GM12878 (cell line): Measurements from ENCODE around the gene JAGN1. TPM values are rescaled to one million over a fixed set of nuclear protein-coding genes. Genes with fewer than 3 reads are reported as not detected.

Source experiments
- ATAC-seq: fragments of 200-7000 bp; cut with Tn5 transposase; 3 replicates; pipeline ENCODE4 v1.9.1; 2020; ENCODE audit warnings: mild to moderate bottlenecking, moderate library complexity
- BruUV-seq: library from RNA; stranded (reverse); fragments of 400-500 nt; replicated peaks from 2 replicates; lab custom pipeline; 2021; lab: Mats Ljungman, UMichigan
- CTCF ChIA-PET: fragments of 300-600 bp; sonication (Branson Sonifier 250); formaldehyde crosslinking; extraction: SDS; loops from one replicate; lab custom pipeline; 2021; ENCODE audit warnings: inconsistent platforms; lab: Yijun Ruan, JAX
- POLR2A ChIA-PET: fragments of 350-600 bp; formaldehyde crosslinking; extraction: SDS; loops from one replicate; lab custom pipeline; 2021; ENCODE audit warnings: inconsistent platforms; lab: Charles Lee
- RAD21 ChIA-PET: fragments of 300-600 bp; sonication (Branson Sonifier 250); formaldehyde crosslinking; loops from one replicate; lab custom pipeline; 2023; ENCODE audit warnings: antibody characterized with exemption; ENCODE audit not compliant: unreplicated experiment; lab: Charles Lee
- SMC1A ChIA-PET: fragments of 300-600 bp; sonication (Branson Sonifier 250); formaldehyde crosslinking; loops from one replicate; lab custom pipeline; 2023; ENCODE audit not compliant: unreplicated experiment, uncharacterized antibody; lab: Charles Lee
- DNase-seq: peaks from one replicate; pipeline ENCODE4 v3.0.0-alpha.2; 2011; ENCODE audit warnings: low read depth, low spot score
- FAIRE-seq: peaks from 3 replicates; lab custom pipeline; 2011; peaks lifted over from hg19 to GRCh38; lab: Jason Lieb, UNC
- H2AFZ ChIP-seq: 2 replicates; pipeline ENCODE4 v1.6.0; 2011; ENCODE audit warnings: low read depth, low read length, control low read depth; ENCODE audit not compliant: control insufficient read depth
- H3K27ac ChIP-seq: 2 replicates; pipeline ENCODE4 v1.5.1; 2011; ENCODE audit warnings: control low read depth; ENCODE audit not compliant: control insufficient read depth, insufficient read depth
- H3K27me3 ChIP-seq, 2 experiments: replicated peaks in 1 of 2; 2 replicates each; pipeline versions ENCODE4 v1.6.0 to v1.6.1; 2011; ENCODE audit warnings: low read length in 1 of 2; ENCODE audit not compliant: control insufficient read depth in 2 of 2, insufficient read depth in 2 of 2
- H3K36me3 ChIP-seq, 2 experiments: 2 replicates each; pipeline ENCODE4 v1.5.1; 2011; ENCODE audit warnings: low read length in 1 of 2; ENCODE audit not compliant: control insufficient read depth in 2 of 2, insufficient read depth in 2 of 2
- H3K4me1 ChIP-seq: 2 replicates; pipeline ENCODE4 v1.6.1; 2011; ENCODE audit warnings: mild to moderate bottlenecking, low read length, moderate library complexity, mixed read lengths; ENCODE audit not compliant: control insufficient read depth, insufficient read depth
- H3K4me2 ChIP-seq: 2 replicates; pipeline ENCODE4 v1.6.0; 2011; ENCODE audit warnings: control low read depth; ENCODE audit not compliant: control insufficient read depth, insufficient read depth
- H3K4me3 ChIP-seq: fragments of 200-600 bp; sonication (generic); 2 replicates; pipeline ENCODE4 v1.5.1; 2016
- H3K79me2 ChIP-seq: 2 replicates; pipeline ENCODE4 v1.6.0; 2011; ENCODE audit warnings: low read length; ENCODE audit not compliant: control insufficient read depth, insufficient read depth
- H3K9ac ChIP-seq: 2 replicates; pipeline ENCODE4 v1.8.0; 2011; ENCODE audit warnings: low read length, control low read depth, mixed read lengths; ENCODE audit not compliant: control insufficient read depth, insufficient read depth
- H3K9me3 ChIP-seq: replicated peaks from 3 replicates; pipeline ENCODE4 v1.5.1; 2011; ENCODE audit warnings: mild to moderate bottlenecking, low read length; ENCODE audit not compliant: control insufficient read depth, insufficient read depth
- H4K20me1 ChIP-seq: 2 replicates; pipeline ENCODE4 v1.6.0; 2011; ENCODE audit not compliant: control insufficient read depth, insufficient read depth
- BACH1 ChIP-seq: fragments of 450-650 bp; IDR thresholded peaks from 2 replicates; pipeline ENCODE4 v1.6.1; 2017; ENCODE audit warnings: mild to moderate bottlenecking, borderline replicate concordance
- DPF2 ChIP-seq: fragments of 450-650 bp; IDR thresholded peaks from 2 replicates; pipeline ENCODE4 v1.6.1; 2017; ENCODE audit warnings: mild to moderate bottlenecking
- EGR1 ChIP-seq, 2 experiments: IDR thresholded peaks; 1 replicate in 1 of 2; 2 replicates in 1 of 2; pipeline ENCODE4 v1.6.1; 2011 to 2012; ENCODE audit warnings: low read depth in 2 of 2, low read length in 2 of 2, borderline replicate concordance in 1 of 2, mild to moderate bottlenecking in 1 of 2, moderate library complexity in 1 of 2
- HDAC6 ChIP-seq: fragments of 200-600 bp; sonication (generic); IDR thresholded peaks from one replicate; pipeline ENCODE4 v1.8.0; 2017; ENCODE audit warnings: antibody characterized with exemption; ENCODE audit not compliant: unreplicated experiment
- IRF4 ChIP-seq: IDR thresholded peaks from 2 replicates; pipeline ENCODE4 v1.6.1; 2011; ENCODE audit warnings: low read depth, low read length
- NFIC ChIP-seq: IDR thresholded peaks from 2 replicates; pipeline ENCODE4 v1.6.1; 2012; ENCODE audit warnings: low read depth, mild to moderate bottlenecking, inconsistent platforms, low read length, moderate library complexity
- NFYA ChIP-seq: IDR thresholded peaks from 2 replicates; pipeline ENCODE4 v1.6.1; 2011; ENCODE audit warnings: low read depth, mild to moderate bottlenecking, low read length, improper control_type of control experiment, borderline replicate concordance
- PAX5 ChIP-seq: IDR thresholded peaks from 2 replicates; pipeline ENCODE4 v1.6.1; 2011; ENCODE audit warnings: low read depth, low read length, borderline replicate concordance
- POLR2AphosphoS2 ChIP-seq: IDR thresholded peaks from 2 replicates; pipeline ENCODE4 v1.6.1; 2011; ENCODE audit warnings: low read depth, mild to moderate bottlenecking, low read length, improper control_type of control experiment, moderate library complexity
- POU2F2 ChIP-seq: IDR thresholded peaks from 3 replicates; pipeline ENCODE4 v1.6.1; 2011; ENCODE audit warnings: low read depth, mild to moderate bottlenecking, low read length, borderline replicate concordance
- RCOR1 ChIP-seq: conservative IDR thresholded peaks from 2 replicates; pipeline ENCODE4 v1.6.1; 2012; ENCODE audit warnings: low read depth, low read length, improper control_type of control experiment
- STAT1 ChIP-seq: fragments of 450-650 bp; conservative IDR thresholded peaks from 2 replicates; pipeline ENCODE4 v1.6.1; 2014; ENCODE audit warnings: antibody characterized with exemption, mild to moderate bottlenecking
- TCF12 ChIP-seq: IDR thresholded peaks from 2 replicates; pipeline ENCODE4 v1.6.1; 2011; ENCODE audit warnings: low read depth, mild to moderate bottlenecking, low read length
- TCF3 ChIP-seq: IDR thresholded peaks from 2 replicates; pipeline ENCODE4 v1.6.1; 2012; ENCODE audit warnings: low read depth, mild to moderate bottlenecking, low read length, borderline replicate concordance; ENCODE audit not compliant: insufficient read depth
- ZNF622 ChIP-seq: fragments of 450-650 bp; IDR thresholded peaks from 2 replicates; pipeline ENCODE4 v1.6.1; 2017; ENCODE audit warnings: mild to moderate bottlenecking, inconsistent platforms
- WGBS: methylation state at CpG from one replicate; pipeline ENCODE4 v1.1.6; 2016; ENCODE audit warnings: low lambda C conversion rate; ENCODE audit not compliant: insufficient replicate concordance, insufficient coverage; ENCODE audit errors: missing lambda C conversion rate; 5-methylcytosine and 5-hydroxymethylcytosine counted together
- in situ Hi-C: fragments of 300-500 bp; cut with MboI; formaldehyde crosslinking; loops from 9 replicates; pipeline ENCODE4 v1.14.3; 2018; ENCODE audit warnings: mixed read lengths
- intact Hi-C: fragments of 100-400 bp; cut with micrococcal nuclease; formaldehyde crosslinking; loops from one replicate; pipeline ENCODE4 v1.14.2; 2022; ENCODE audit not compliant: unreplicated experiment
- polyA plus RNA-seq, 11 experiments: library from polyadenylated mRNA; depleted of rRNA in 4 of 11; unstranded in 6 of 11; stranded (reverse) in 5 of 11; fragments of >200 nt; fragmentation: Nextera tagmentation in 4 of 11; fragmentation: Illumina TruSeq in 1 of 11; extraction: Ambion mirVana in 4 of 11; extraction: Trizol in 1 of 11; gene quantifications; 1 replicate in 1 of 11; 2 replicates in 10 of 11; pipeline versions ENCODE4 v1.2.1 to v1.2.3, GENCODE V29; 2011 to 2016; ENCODE audit warnings: inconsistent platforms in 2 of 11, missing spikeins in 2 of 11, low read depth in 1 of 11
- total RNA-seq, 4 experiments: library from RNA; depleted of rRNA in 3 of 4; stranded (reverse); fragments of >200 nt in 3 of 4; fragmentation: Illumina TruSeq in 1 of 4; extraction: Trizol in 1 of 4; gene quantifications; 2 replicates each; pipeline versions ENCODE4 v1.2.1 to v1.2.3, GENCODE V29; 2013 to 2021
- TF ChIP-seq, protein P1 (sequence below): fragments of 450-650 bp; IDR thresholded peaks from 2 replicates; pipeline ENCODE4 v1.6.1; 2017; ENCODE audit warnings: mild to moderate bottlenecking, moderate library complexity
- TF ChIP-seq, protein P2 (sequence below): IDR thresholded peaks from 2 replicates; pipeline ENCODE4 v1.6.1; 2012; ENCODE audit warnings: low read length, inconsistent platforms

The JAGN1 gene
- total and polyA plus RNA-seq, 10 of the 15 experiments (the other 5 are each of a cell fraction or from before 2014, with no cell fraction given): 23.3 to 56.0 (median 35.4) TPM

DNA sequence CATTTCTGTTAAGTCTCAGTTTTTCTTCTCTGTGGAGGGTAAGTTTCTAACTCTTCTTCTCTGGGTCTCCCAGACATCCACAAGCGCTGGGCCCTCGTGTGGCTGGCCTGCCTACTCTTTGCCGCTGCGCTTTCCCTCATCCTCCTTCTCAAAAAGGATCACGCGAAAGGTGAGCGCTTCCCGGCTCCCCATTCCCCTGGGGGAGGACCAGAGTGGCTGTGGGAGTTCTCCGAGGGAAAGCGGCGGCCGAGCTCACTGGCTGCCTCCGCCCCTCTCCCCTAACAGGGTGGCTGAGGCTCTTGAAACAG, 42.1 kb downstream of the JAGN1 start (continued):
- TF ChIP-seq NFIC (no peak), POLR2AphosphoS2 (0 out of 2 replicates have a peak, but pooled peaks have one; percentile 23), RCOR1 (no peak), PAX5 (no peak)

DNA sequence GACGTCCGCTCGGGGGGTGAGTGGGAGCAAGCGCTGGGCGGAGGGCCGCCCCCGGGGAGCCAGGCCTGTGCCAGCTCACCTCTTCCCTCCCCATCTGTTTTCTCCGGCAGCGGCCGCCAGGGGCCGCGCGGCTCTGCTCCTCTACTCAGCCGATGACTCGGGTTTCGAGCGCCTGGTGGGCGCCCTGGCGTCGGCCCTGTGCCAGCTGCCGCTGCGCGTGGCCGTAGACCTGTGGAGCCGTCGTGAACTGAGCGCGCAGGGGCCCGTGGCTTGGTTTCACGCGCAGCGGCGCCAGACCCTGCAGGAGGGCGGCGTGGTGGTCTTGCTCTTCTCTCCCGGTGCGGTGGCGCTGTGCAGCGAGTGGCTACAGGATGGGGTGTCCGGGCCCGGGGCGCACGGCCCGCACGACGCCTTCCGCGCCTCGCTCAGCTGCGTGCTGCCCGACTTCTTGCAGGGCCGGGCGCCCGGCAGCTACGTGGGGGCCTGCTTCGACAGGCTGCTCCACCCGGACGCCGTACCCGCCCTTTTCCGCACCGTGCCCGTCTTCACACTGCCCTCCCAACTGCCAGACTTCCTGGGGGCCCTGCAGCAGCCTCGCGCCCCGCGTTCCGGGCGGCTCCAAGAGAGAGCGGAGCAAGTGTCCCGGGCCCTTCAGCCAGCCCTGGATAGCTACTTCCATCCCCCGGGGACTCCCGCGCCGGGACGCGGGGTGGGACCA, 42.6 kb downstream of the JAGN1 start:
- Histone ChIP-seq H4K20me1 (no peaks in the 10 kb centered on the region), H3K9ac (peak overlapping the region; percentile 77), H3K4me1 (peaks cover 9% of the 10 kb centered on the region), H3K27me3 (no peaks in the 10 kb centered on the region), H3K79me2 (peaks cover 18% of the 10 kb centered on the region), H3K9me3 (no peaks in the 10 kb centered on the region), H3K4me2 (peak overlapping the region; percentile 98), H3K27ac (peak overlapping the region; percentile 71), H3K36me3 (peaks cover 0 to 2% of the 10 kb centered on the region in 2 experiments; a peak in 1 of 4 replicates), H2AFZ (peak overlapping the region; percentile 88), H3K4me3 (peak overlapping the region; percentile 89)
- TSS peak; percentile 87 for BruUV-seq
- FAIRE-seq: no peak
- in situ Hi-C loops: no loop called here
- peak; percentile 40 for DNase-seq
- ChIA-PET POLR2A (interaction anchor here (0.6 to 2.2 kb wide), 22 partner anchors 9 to 389 kb away, joined by 3 to 19 read pairs (median 4); partner anchors contain the start of genes CIDEC, FANCD2, GHRL and IL17RE), SMC1A (interaction anchor here (0.7 to 3.8 kb wide), 25 partner anchors 8 to 389 kb away, joined by 3 to 20 read pairs (median 4); partner anchors contain the start of genes FANCD2, GHRL, JAGN1 and PRRT3), CTCF (interaction anchor here (0.7 to 5.0 kb wide), 40 partner anchors 9 to 580 kb away, joined by 3 to 45 read pairs (median 6); partner anchors contain the start of genes ARPC4, CIDEC, EMC3 and FANCD2), RAD21 (interaction anchor here (0.5 to 5.2 kb wide), 30 partner anchors 9 to 389 kb away, joined by 3 to 51 read pairs (median 5); partner anchors contain the start of genes ARPC4, EMC3, FANCD2 and IRAK2)
- WGBS: under 1% methylated on average over 66 of the region's 77 CpGs
- peak; percentile 88 for ATAC-seq
- intact Hi-C loops: loop anchor here (2.0 to 10.0 kb wide), 6 partner anchors 18 to 392 kb away; partner anchors contain the start of genes ARPC4, JAGN1, RPUSD3 and SEC13
- TF ChIP-seq DPF2: 0 out of 2 replicates have a peak, but pooled peaks have one; percentile 63
- TF ChIP-seq, protein P1, sequence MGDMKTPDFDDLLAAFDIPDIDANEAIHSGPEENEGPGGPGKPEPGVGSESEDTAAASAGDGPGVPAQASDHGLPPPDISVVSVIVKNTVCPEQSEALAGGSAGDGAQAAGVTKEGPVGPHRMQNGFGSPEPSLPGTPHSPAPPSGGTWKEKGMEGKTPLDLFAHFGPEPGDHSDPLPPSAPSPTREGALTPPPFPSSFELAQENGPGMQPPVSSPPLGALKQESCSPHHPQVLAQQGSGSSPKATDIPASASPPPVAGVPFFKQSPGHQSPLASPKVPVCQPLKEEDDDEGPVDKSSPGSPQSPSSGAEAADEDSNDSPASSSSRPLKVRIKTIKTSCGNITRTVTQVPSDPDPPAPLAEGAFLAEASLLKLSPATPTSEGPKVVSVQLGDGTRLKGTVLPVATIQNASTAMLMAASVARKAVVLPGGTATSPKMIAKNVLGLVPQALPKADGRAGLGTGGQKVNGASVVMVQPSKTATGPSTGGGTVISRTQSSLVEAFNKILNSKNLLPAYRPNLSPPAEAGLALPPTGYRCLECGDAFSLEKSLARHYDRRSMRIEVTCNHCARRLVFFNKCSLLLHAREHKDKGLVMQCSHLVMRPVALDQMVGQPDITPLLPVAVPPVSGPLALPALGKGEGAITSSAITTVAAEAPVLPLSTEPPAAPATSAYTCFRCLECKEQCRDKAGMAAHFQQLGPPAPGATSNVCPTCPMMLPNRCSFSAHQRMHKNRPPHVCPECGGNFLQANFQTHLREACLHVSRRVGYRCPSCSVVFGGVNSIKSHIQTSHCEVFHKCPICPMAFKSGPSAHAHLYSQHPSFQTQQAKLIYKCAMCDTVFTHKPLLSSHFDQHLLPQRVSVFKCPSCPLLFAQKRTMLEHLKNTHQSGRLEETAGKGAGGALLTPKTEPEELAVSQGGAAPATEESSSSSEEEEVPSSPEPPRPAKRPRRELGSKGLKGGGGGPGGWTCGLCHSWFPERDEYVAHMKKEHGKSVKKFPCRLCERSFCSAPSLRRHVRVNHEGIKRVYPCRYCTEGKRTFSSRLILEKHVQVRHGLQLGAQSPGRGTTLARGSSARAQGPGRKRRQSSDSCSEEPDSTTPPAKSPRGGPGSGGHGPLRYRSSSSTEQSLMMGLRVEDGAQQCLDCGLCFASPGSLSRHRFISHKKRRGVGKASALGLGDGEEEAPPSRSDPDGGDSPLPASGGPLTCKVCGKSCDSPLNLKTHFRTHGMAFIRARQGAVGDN: peak; percentile 51; the same call in 1 of the 2 replicates
- 0 out of 2 replicates have a peak, but pooled peaks have one; percentile 65 for TF ChIP-seq TCF3
- peak; percentile 73 for TF ChIP-seq BACH1
- TF ChIP-seq TCF12: peak; percentile 70
- no peak for TF ChIP-seq HDAC6
- TF ChIP-seq EGR1 (IDR thresholded peaks at IDR 0.05; ENCODE audit: borderline replicate concordance in 1 of 2, low read depth in 2 of 2, low read length in 2 of 2): peak in 1 of 2 experiments; percentile 78; a peak in 1 of 3 replicates
- TF ChIP-seq ZNF622: no peak
- TF ChIP-seq POU2F2: peak; percentile 45; the same call in 2 of the 3 replicates
- TF ChIP-seq IRF4: 0 out of 2 replicates have a peak, but pooled peaks have one; percentile 17
- TF ChIP-seq, protein P2, sequence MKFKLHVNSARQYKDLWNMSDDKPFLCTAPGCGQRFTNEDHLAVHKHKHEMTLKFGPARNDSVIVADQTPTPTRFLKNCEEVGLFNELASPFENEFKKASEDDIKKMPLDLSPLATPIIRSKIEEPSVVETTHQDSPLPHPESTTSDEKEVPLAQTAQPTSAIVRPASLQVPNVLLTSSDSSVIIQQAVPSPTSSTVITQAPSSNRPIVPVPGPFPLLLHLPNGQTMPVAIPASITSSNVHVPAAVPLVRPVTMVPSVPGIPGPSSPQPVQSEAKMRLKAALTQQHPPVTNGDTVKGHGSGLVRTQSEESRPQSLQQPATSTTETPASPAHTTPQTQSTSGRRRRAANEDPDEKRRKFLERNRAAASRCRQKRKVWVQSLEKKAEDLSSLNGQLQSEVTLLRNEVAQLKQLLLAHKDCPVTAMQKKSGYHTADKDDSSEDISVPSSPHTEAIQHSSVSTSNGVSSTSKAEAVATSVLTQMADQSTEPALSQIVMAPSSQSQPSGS: no peak
- TF ChIP-seq STAT1: peak; percentile 45; the same call in 1 of the 2 replicates
- TF ChIP-seq NFYA: no peak
